Ovary (tissue), 9 donors: Measurements from ENCODE around the gene GRIK5. TPM values are rescaled to one million over a fixed set of nuclear protein-coding genes. Genes with fewer than 3 reads are reported as not detected.

ENCODE experiments used
- DNase-seq, 5 donors: peaks; one replicate each; pipeline ENCODE4 v3.0.0-alpha.2; 2019 to 2020
- H3K27ac ChIP-seq, 2 donors: fragments of 200-600 bp; one replicate each; pipeline versions ENCODE4 v1.5.1 to v1.8.0; 2019 to 2022
- H3K27me3 ChIP-seq: fragments of 200-600 bp; one replicate; pipeline ENCODE4 v1.8.0; 2022
- H3K36me3 ChIP-seq: fragments of 200-600 bp; sonication (generic); one replicate; pipeline ENCODE4 v1.5.1; 2019
- H3K4me1 ChIP-seq: one replicate; pipeline ENCODE4 v1.8.1; 2013; ENCODE audit warnings: mild to moderate bottlenecking, moderate library complexity; ENCODE audit not compliant: insufficient read depth
- H3K4me3 ChIP-seq: fragments of 200-600 bp; sonication (generic); one replicate; pipeline ENCODE4 v1.5.1; 2017
- H3K9me3 ChIP-seq, 2 donors: fragments of 200-600 bp in 1 of 2; sonication (generic) in 1 of 2; one replicate each; pipeline versions ENCODE4 v1.5.1 to v1.8.1; 2013 to 2019; ENCODE audit warnings: mild to moderate bottlenecking in 1 of 2, moderate library complexity in 1 of 2
- EP300 ChIP-seq: sonication (generic); formaldehyde crosslinking; IDR thresholded peaks from one replicate; pipeline ENCODE4 v1.6.1; 2017; ENCODE audit warnings: antibody characterized with exemption
- POLR2A ChIP-seq: fragments of 450-650 bp; IDR thresholded peaks from one replicate; pipeline ENCODE4 v1.6.1; 2017; ENCODE audit warnings: antibody characterized with exemption, mild to moderate bottlenecking, moderate library complexity
- WGBS, 3 donors: extraction: QIAGEN DNeasy Blood & Tissue Kit in 1 of 3; methylation state at CpG; one replicate each; pipeline versions ENCODE4 v1.1.5 to v1.1.7; 2013 to 2017; 5-methylcytosine and 5-hydroxymethylcytosine counted together
- intact Hi-C, 4 donors: fragments of 100-400 bp; cut with DNase I; formaldehyde crosslinking; loops; one replicate each; pipeline versions ENCODE4 v1.11.0 to v1.15.1; 2022 to 2023
- polyA plus RNA-seq, 2 donors: library from polyadenylated mRNA; stranded (reverse); fragments of 200-250 nt in 1 of 2; fragments of 350-450 nt in 1 of 2; fragmentation: Illumina TruSeq in 1 of 2; extraction: RNeasy Lipid Tissue Mini Kit (QIAGEN cat#74804) in 1 of 2; gene quantifications; one replicate each; pipeline ENCODE4 v1.2.3, GENCODE V29; 2013 to 2014
- total RNA-seq, 7 donors: library from RNA; depleted of rRNA in 2 of 7; stranded (reverse); fragments of >200 nt in 2 of 7; fragmentation: NEBNext Ultra II Directional in 3 of 7; extraction: Animal tissue kit (Norgen Biotek cat#: 25700) in 3 of 7; gene quantifications; one replicate each; pipeline versions ENCODE4 v1.1.0 to v1.2.4, GENCODE V29; 2016 to 2023
- TF ChIP-seq, protein P1 (sequence below), 3 donors: fragments of 450-650 bp in 2 of 3; fragments of 200-600 bp in 1 of 3; IDR thresholded peaks; one replicate each; pipeline versions ENCODE4 v1.5.1 to v1.8.0; 2016 to 2022; ENCODE audit warnings: antibody characterized with exemption in 3 of 3, mild to moderate bottlenecking in 1 of 3
- donor health status: DM: no; HTN: no; CAD: no; lungs with moderate emphysema.
- donor health status: DM: no; HTN: no; CAD: no.
- donor health status: Bipolar disorder and iron deficiency.
- donor health status: DM: yes; HTN: yes; CAD: no.
- donor health status: DM: no; HTN: no; CAD: no.
- donor health status: DM: yes; HTN: yes; CAD: no.

GRIK5 gene
- total and polyA plus RNA-seq, 9 donors = 1.7 to 16.3 (median 3.7) TPM

DNA sequence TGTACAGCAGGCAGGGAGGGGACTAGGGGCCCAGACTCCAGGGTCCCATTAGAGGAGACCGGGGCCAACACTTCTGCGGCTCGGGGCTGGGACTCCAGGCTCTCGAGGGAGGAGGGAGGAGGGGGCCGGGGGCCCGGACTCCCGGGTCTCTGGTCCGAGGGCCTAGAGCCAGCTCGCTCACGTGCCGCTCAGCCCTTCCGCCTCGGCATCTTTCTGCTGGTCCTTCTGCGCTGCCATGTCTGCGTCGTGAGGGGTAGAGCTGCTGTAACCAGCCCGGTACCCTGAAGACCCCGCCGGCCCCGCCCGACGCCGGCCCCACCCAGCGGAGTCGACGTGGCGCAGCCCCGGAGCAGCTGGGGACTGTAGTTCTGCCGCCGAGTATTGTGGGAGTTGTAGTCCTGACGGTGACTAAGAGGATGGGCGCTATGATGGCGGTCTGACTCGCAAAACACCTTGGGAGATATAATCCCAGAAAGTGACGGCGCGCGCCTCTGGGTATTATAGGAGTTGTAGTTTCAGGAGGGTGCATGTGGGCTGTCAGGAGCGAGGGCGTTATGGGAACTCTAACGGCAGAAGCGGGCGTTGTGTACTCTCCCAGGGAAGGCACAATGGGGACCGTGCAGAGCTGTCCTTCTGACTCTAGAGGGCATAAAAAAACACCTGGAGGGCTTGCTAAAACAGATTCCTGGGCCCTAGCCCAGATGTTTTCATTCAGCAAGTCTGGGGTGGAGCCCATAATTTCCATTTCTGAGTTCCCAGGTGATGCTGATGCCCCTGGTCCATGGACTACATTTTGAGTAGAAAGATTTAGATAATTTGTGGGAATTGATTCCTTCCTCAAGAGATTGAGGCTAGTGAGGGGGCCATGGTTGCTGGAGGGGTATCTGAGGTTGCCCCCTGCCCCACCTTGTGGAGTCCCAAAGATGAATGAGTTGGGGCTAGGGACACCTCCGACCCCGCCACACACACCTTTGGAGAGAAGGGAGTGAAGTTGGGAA is 110.7 kb downstream of the GRIK5 start, which contains the start of gene RABAC1:
Gene RABAC1 (minus strand): TSS at position 266 of the 998 bp plus-strand sequence. CDS start 29 bp downstream, at position 237.
- TF ChIP-seq, protein P1, sequence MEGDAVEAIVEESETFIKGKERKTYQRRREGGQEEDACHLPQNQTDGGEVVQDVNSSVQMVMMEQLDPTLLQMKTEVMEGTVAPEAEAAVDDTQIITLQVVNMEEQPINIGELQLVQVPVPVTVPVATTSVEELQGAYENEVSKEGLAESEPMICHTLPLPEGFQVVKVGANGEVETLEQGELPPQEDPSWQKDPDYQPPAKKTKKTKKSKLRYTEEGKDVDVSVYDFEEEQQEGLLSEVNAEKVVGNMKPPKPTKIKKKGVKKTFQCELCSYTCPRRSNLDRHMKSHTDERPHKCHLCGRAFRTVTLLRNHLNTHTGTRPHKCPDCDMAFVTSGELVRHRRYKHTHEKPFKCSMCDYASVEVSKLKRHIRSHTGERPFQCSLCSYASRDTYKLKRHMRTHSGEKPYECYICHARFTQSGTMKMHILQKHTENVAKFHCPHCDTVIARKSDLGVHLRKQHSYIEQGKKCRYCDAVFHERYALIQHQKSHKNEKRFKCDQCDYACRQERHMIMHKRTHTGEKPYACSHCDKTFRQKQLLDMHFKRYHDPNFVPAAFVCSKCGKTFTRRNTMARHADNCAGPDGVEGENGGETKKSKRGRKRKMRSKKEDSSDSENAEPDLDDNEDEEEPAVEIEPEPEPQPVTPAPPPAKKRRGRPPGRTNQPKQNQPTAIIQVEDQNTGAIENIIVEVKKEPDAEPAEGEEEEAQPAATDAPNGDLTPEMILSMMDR (IDR thresholded peaks at IDR 0.05) = no peak
- TF ChIP-seq POLR2A (peak; percentile 48), EP300 (no peak)
- Histone ChIP-seq H3K4me1 (peaks cover 1% of the 10 kb centered on the region), H3K27ac (peak within 1 kb of the TSS; percentile 82 to 87), H3K27me3 (no peaks in the 10 kb centered on the region), H3K36me3 (no peaks in the 10 kb centered on the region), H3K9me3 (no peaks in the 10 kb centered on the region), H3K4me3 (peak within 1 kb of the TSS; percentile 93)
- DNase-seq = peak; percentile 86 to 92 (median 90)
- intact Hi-C loops = loop anchor here in 1 of 4 donors (5.0 kb wide), 1 partner anchor 97 kb away; the partner anchor contains the start of gene RPS19
- WGBS, 3 donors = 5 to 6% (median 6%) methylated on average over 37 to 46 of the region's 46 CpGs

DNA sequence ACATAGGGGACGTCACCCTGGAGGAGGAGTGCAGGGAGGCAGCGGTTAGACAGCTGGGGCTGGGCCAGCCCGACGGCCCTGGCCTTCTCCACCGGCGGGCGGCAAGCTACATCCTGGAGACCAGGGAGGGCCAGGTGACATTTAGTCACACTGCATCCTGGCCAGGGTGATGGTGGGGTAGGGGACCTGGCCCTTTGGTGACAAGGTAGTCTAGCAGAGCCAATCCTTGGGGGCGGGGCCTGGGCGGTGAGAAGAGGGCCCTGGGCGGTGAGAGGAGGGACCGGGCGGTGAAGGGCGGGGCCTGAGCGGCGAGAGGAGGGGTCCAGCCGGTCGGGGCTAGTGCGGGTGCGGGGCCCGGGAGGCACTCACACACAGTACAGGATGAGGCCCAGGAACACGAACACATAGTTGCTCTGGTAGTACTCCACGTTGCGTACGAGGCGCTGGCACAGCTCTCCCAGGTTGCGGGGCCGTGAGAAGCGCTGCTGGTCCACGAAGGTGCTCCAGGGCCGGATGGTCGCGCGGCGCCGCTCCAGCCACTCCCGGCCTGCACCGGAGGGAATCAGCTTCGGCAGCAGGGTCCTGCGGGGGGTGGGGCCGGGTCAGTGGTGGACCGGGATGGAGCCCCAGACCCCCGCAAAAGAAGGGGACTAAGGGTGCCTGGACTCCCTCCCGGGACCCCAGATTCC is 111.5 kb downstream of the GRIK5 start:
- Histone ChIP-seq H3K36me3 (no peaks in the 10 kb centered on the region), H3K9me3 (no peaks in the 10 kb centered on the region), H3K4me1 (peaks cover 1% of the 10 kb centered on the region), H3K27ac (peak overlapping the region; percentile 82 to 87), H3K4me3 (peak overlapping the region; percentile 93), H3K27me3 (no peaks in the 10 kb centered on the region)
- TF ChIP-seq EP300 = no peak
- TF ChIP-seq, protein P1 (IDR thresholded peaks at IDR 0.05) = peak in 1 of 3 donors; percentile 13
- TF ChIP-seq POLR2A = peak; percentile 63
- WGBS, 3 donors = 1 to 2% (median 2%) methylated on average over 42 to 43 of the region's 43 CpGs
- DNase-seq = peak; percentile 78 to 86 (median 84)
- intact Hi-C loops = loop anchor here in 1 of 4 donors (5.0 kb wide), 1 partner anchor 96 kb away; the partner anchor contains the start of gene RPS19

DNA sequence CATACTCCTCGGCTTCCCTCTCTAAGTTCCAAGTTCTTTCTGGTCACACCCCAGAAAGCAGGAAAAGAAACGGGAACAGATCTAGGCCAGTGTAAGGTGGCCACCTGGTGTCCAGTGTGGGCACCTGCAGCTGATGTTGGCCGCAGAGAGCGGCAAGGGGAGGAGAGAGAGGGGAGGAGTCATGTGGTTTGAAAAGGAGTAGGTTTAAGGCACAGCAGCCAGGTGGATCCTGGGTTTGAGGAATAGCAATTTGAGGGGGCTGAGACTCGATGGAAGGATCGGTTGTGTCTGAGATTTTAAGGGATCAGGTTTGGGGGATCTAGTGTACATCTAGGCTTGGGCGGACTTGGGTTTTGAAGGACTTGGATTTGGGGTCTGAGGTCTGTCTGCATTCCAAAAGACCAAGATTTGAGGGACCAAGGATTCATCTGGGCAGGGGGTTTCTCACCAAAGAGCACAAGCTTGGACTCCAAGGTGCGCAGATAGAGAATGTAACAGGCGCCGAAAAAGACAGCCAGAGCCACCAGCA is 112.1 kb downstream of the GRIK5 start:
- TF ChIP-seq, protein P1 (IDR thresholded peaks at IDR 0.05) = peak; percentile 54 to 61 (median 54)
- TF ChIP-seq EP300 (no peak), POLR2A (no peak)
- H3K36me3 ChIP-seq = no peaks in the 10 kb centered on the region
- WGBS, 3 donors = 15 to 19% (median 18%) methylated on average over 10 of the region's 10 CpGs
- H3K4me3 ChIP-seq = peak overlapping the region; percentile 93
- DNase-seq = peak; percentile 58 to 74 (median 65)
- H3K4me1 ChIP-seq = peaks cover 1% of the 10 kb centered on the region
- peak overlapping the region; percentile 82 to 87 for H3K27ac ChIP-seq
- intact Hi-C loops = loop anchor here in 1 of 4 donors (5.0 kb wide), 1 partner anchor 96 kb away; the partner anchor contains the start of gene RPS19
- no peaks in the 10 kb centered on the region for H3K9me3 ChIP-seq
- no peaks in the 10 kb centered on the region for H3K27me3 ChIP-seq
